Erythroblast (primary cell): ENCODE measurements around the gene CTSF.
A peak's percentile ranks its signal among the peaks of the same experiment; 100 is the strongest.
"Not testable (repeated sequence)": the region's sequence is repeated elsewhere in the genome, so short reads cannot be mapped to it uniquely, and the experiment has no call there.

Experiments used
- DNase-seq, 2 experiments: peaks; one replicate each; lab custom pipeline; 2025; lab: John Stamatoyannopoulos, UW
- GATA1 ChIP-seq: IDR thresholded peaks from 2 replicates; pipeline ENCODE4 v1.6.1; 2011; ENCODE audit warnings: low read depth, mild to moderate bottlenecking, control low read depth, low read length, moderate library complexity
- POLR2A ChIP-seq: IDR thresholded peaks from 2 replicates; pipeline ENCODE4 v1.6.1; 2011; ENCODE audit warnings: mild to moderate bottlenecking, low read length

The CTSF gene

GRCh38 chr11:66568124-66568916 lies at the start of gene CTSF:
Gene CTSF (minus strand): TSS chr11:66568606. CDS start chr11:66568486, 120 bp downstream.
- TF ChIP-seq POLR2A (no peak), GATA1 (no peak)
- peak; percentile 75 to 76 for DNase-seq

GRCh38 chr11:66617155-66617834 lies 48.9 kb upstream of the CTSF start:
- peak in 1 of 2 experiments; percentile 62 for DNase-seq
- TF ChIP-seq POLR2A, result no peak
- no peak for TF ChIP-seq GATA1

GRCh38 chr11:66616379-66617154 lies 48.2 kb upstream of the CTSF start, which contains the start of gene RBM14:
Gene RBM14 (plus strand): TSS chr11:66616630. CDS start chr11:66616721, 91 bp downstream.
- TF ChIP-seq GATA1, result no peak
- peak; percentile 99 for TF ChIP-seq POLR2A
- DNase-seq, result peak; percentile 99

DNA sequence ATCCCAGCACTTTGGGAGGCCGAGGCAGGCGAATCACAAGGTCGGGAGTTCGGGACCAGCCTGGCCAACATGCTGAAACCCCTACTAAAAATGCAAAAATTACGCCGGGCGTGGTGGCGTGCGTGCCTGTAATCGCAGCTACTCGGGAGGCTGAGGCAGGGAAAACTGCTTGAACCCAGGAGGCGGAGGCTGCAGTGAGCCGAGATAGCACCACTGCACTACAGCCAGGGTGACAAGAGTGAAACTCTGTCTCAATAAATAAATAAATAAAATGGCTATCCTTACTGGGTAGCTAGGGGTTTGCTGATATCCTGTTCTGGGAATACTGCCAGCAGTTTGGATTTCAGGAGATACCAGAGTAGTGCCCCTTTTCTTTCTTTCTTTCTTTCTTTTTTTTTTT lies 45.7 kb upstream of the CTSF start:
- DNase-seq, result peak; percentile 55 to 56
- TF ChIP-seq GATA1 (no peak), POLR2A (no peak)

DNA sequence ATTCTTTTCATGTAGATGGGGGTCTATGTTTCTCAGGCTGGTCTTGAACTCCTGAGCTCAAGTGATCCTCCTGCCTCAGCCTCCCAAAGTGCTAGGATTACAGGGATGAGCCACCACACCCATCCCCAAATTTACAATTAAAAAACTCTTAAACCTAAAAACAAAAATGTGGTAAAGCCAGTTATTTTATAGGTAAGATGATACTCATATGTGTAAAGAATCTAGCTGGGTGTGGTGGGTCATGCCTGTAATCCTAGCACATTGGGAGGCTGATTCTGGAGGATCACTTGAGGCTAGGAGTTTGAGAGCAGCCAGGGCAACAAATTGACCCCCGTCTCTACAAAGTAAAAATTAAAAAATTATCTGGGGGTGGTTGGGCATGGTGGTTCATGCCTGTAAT lies 44.1 kb upstream of the CTSF start:
- TF ChIP-seq POLR2A (no peak), GATA1 (no peak)

DNA sequence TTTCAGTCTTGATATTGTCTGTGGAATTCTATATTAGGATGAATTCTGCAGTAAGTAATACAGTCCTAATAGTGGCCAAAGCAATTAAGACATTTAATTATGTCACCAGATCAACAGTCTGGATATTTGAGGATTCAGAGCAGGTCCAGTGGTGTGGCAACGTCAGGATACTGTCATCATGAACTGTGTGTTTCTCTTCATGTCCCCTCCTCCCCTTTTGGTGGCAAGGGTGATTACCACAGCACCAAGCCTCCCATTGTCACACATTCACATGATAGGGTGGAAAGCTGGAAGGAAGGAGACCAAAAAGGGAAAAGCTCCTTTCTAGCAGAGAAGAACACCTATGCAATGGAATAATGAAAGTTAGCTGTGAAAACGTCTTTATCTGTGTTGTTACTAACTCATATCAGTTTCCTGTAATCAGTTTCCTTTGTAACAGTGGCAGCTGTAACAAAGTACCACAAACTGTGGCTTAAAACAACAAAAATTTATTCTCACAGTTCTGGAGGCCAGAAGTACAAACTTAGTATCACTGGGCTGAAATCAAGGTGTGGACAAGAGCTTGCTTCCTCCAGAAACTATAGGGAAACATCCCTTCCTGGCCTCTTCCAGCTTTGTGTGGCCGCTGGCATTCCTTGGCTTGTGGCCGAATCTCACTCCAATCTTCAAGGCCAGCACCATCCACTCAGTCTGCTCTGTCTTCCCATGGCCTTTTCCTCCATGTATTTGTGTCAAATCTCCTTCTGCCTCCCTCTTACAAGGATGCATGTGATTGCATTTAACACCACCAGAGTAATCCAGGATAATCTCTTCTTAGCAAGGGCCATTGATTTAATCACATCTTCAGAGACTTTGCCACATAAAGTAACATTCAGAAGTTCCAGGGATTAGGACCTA lies 41.6 kb upstream of the CTSF start:
- TF ChIP-seq POLR2A (no peak), GATA1 (no peak)
- no peak for DNase-seq

More for the DNA sequence above, 44.1 kb upstream of the CTSF start:
- DNase-seq, result no peak

DNA sequence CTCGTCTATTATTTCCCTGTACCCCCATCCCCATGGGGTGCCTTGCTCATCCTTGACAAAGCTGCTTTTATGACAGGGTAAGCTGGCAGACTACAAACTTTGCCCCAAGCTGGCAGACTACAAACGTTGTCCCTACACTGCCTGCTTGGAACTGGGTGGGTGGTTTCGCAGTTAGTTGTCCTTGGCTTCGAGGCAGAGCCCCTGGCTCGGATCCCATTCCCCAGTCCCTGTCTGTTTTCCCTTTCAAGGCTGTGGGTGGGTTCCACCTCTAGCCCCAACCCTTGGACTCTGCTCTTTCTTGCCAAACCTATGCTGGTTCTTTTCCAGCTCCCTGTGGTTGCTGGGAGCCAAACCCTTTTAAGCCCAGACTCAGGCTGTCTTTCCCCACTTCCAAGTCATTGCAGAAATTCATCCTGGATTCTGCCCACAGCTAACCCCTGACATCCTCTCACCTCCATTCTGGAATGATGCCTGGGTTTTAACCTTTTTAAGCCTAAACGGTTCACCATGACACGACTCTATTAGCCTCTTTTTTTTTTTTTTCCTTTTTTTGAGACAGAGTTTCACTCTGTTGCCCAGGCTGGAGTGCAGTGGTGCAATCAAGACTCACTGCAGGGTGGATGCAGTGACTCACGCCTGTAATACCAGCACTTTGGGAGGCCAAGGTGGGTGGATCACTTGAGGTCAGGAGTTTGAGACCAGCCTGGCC lies 38.9 kb upstream of the CTSF start:
- TF ChIP-seq GATA1, result no peak
- no peak for TF ChIP-seq POLR2A
- peak in 1 of 2 experiments; percentile 53 for DNase-seq

GRCh38 chr11:66606608-66607007 lies 38.2 kb upstream of the CTSF start:
- DNase-seq, result not testable (repeated sequence)

DNA sequence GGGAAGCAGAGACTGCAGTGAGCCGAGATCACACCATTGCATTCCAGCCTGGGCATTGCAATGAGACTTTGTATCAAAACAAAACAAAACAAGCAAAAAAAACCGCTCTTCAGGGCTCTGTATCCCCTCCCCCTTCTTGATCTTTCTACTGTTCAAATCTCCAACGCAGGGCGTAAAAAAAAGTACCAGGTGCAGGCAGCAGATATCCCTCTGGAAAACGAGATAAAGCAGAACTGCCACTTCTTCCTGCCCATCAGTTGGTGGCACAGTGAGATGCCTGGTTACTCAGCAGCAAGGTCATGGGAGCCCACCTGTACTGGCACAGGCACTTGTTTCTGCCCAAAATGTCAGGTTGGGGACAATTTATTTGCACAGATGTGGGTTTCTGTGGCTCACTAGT lies 35.7 kb upstream of the CTSF start:
- peak; percentile 90 to 94 for DNase-seq
- TF ChIP-seq GATA1 (no peak), POLR2A (peak; percentile 37)

DNA sequence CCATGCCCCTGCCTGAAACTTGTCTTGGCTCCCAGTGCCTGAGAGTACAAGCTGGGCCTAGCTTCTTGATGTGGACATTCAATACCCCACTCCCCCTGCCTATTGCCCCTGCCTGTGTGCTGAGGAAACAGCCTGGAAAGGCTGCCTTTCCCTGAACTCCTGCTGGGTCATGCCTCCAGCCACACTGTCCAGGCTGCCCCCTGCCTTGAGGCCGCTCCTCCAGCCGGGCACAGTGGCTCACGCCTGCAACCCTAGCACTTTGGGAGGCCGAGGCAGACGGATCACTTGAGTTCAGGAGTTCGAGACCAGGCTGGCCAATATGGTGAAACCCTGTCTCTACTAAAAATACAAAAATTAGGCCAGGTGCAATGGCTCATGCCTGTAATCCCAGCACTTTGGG lies 34.7 kb upstream of the CTSF start:
- DNase-seq, result no peak
- TF ChIP-seq GATA1 (no peak), POLR2A (no peak)

- DNase-seq, result no peak
Measured at GRCh38 chr11:66600631-66601233, 32.3 kb upstream of the CTSF start.

DNA sequence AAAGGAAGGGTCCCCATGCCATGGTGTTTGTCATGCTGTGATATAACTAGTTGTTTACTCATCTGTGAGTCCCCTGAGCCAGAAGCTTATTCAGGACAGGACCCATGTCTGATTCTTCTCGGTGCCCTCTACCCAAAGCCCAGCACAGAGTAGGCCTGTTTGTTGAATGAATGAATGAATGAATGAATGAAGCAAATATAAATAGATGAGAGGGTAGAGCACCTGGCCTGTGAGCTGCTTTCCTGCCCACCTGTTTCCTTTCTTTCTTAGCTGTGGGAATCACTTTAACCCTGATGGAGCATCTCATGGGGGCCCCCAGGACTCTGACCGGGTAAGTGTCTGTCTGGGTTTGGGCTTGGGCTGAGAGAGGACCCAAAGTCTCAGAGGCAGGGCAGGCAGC lies 31.8 kb upstream of the CTSF start:
- TF ChIP-seq POLR2A (no peak), GATA1 (no peak)
- DNase-seq, result no peak

More at GRCh38 chr11:66600631-66601233, 32.3 kb upstream of the CTSF start:
- TF ChIP-seq GATA1 (no peak), POLR2A (no peak)
